Measurements from ENCODE around the gene S100A10. TPM values are rescaled to one million over a fixed set of nuclear protein-coding genes. Genes with fewer than 3 reads are reported as not detected.

The S100A10 gene
- polyA plus RNA-seq, 1 experiment = 40.3 TPM

DNA sequence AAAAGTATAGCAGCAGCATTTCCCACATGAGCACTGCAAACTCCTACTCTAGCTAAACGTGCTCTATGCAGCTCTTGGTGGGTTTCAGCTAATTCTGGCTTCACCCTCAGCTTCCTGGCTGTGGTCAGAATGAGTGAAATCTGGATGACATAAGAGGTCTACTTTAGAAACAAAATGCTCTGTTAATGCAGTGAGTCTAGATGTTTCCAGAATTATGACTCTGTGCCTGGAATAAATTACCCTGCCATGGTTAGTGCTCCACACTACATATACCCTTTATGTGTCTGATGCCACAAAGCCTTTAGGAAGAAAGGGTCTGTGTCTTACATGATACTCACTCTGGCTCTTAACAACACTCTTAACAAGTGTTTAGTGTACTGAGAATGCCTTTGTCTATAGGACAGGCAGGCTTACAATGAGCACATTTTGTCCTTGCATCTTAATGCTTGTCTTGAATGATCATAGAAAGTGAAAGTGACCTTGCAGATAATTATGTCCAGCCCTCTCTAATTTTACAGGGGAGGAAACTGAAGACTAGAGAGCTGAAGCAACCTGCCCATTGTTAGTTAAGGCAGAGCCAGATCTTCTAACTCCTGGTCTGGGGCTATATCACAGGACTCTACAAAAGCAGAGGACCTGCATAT, 9.2 kb downstream of the S100A10 start:
- ChIA-PET CTCF (interaction anchor here (1.8 to 15.0 kb wide), 3 partner anchors 8 to 38 kb away, joined by 5 to 137 read pairs (median 29); no protein-coding TSS in a partner anchor), POLR2A (no interaction called here)
- Histone ChIP-seq H3K27me3 (ENCODE audit: control insufficient read depth, insufficient read depth, low read length) (no peaks in the 10 kb centered on the region), H3K36me3 (ENCODE audit: control insufficient read depth, insufficient read depth, low read length) (peaks cover 15% of the 10 kb centered on the region), H3K4me3 (ENCODE audit: low read depth, low read length) (no peak overlapping the region)
- TF ChIP-seq, protein P1, sequence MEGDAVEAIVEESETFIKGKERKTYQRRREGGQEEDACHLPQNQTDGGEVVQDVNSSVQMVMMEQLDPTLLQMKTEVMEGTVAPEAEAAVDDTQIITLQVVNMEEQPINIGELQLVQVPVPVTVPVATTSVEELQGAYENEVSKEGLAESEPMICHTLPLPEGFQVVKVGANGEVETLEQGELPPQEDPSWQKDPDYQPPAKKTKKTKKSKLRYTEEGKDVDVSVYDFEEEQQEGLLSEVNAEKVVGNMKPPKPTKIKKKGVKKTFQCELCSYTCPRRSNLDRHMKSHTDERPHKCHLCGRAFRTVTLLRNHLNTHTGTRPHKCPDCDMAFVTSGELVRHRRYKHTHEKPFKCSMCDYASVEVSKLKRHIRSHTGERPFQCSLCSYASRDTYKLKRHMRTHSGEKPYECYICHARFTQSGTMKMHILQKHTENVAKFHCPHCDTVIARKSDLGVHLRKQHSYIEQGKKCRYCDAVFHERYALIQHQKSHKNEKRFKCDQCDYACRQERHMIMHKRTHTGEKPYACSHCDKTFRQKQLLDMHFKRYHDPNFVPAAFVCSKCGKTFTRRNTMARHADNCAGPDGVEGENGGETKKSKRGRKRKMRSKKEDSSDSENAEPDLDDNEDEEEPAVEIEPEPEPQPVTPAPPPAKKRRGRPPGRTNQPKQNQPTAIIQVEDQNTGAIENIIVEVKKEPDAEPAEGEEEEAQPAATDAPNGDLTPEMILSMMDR (IDR thresholded peaks at IDR 0.05; ENCODE audit: insufficient read depth, low read depth, low read length) = no peak
- no peak for DNase-seq (ENCODE audit: low read depth)

DNA sequence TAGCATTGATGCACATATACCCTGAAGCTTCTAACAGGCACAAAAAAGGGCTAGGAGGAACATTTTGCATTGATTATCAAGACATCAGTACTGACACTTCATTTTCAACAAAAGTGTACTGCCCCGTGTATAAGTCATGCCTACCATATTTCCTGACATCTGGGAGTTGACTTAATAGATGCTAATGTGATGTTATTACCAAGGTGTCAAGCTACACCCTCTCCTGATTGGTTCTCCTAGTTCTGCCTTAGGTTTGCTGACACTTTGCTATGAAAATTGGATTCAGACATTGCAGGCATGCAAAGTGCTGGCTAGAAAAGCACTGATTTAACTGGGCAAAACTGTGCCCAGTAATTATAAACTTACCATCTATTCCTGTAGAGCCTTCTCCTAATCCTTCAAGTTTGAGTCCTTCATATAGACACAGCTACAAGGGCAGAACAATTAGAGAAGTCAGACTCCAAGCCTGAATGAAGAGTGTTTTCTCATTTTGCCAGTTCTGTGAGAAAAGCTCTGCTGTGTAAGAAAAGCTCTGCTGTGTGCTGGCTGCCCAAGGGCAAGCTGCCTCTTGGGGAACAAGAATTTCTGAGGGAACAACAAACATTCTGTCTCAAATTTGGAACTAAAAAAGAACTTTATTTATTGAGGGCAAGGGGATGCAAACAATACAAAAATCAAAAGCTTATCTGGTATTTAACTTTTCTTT, 11.2 kb downstream of the S100A10 start:
- Histone ChIP-seq H3K27me3 (ENCODE audit: control insufficient read depth, insufficient read depth, low read length) (no peaks in the 10 kb centered on the region), H3K36me3 (ENCODE audit: control insufficient read depth, insufficient read depth, low read length) (peaks cover 15% of the 10 kb centered on the region), H3K4me3 (ENCODE audit: low read depth, low read length) (no peak overlapping the region)
- ChIA-PET POLR2A (no interaction called here), CTCF (interaction anchor here (0.6 to 15.0 kb wide), 4 partner anchors 14 to 36 kb away, joined by 3 to 137 read pairs (median 6); no protein-coding TSS in a partner anchor)
- no peak for DNase-seq (ENCODE audit: low read depth)
- TF ChIP-seq, protein P1 (IDR thresholded peaks at IDR 0.05; ENCODE audit: insufficient read depth, low read depth, low read length) = no peak

DNA sequence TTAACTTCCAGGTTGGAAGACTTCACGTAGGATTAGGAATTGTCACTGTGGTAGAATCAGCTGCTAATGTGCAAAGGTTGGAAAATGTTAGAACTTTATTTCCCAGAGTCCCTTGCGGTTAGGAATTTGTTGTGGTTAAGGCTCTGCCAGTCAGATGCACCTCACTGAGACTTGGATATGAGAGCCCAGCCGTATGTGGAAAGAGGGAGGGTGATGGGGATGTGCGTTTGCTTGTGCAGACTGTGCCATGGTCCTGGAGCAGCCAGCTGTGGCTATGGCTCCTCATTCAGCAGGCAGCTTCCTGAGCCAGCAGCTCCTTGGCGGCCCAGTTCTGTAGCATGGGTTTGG, 12.5 kb downstream of the S100A10 start:
- ChIA-PET CTCF (interaction anchor here (2.3 to 15.0 kb wide), 3 partner anchors 12 to 19 kb away, joined by 8 to 137 read pairs (median 11); no protein-coding TSS in a partner anchor), POLR2A (no interaction called here)
- Histone ChIP-seq H3K27me3 (ENCODE audit: control insufficient read depth, insufficient read depth, low read length) (no peaks in the 10 kb centered on the region), H3K36me3 (ENCODE audit: control insufficient read depth, insufficient read depth, low read length) (peaks cover 15% of the 10 kb centered on the region), H3K4me3 (ENCODE audit: low read depth, low read length) (no peak overlapping the region)
- DNase-seq (ENCODE audit: low read depth) = no peak
- TF ChIP-seq, protein P1 (IDR thresholded peaks at IDR 0.05; ENCODE audit: insufficient read depth, low read depth, low read length) = no peak

DNA sequence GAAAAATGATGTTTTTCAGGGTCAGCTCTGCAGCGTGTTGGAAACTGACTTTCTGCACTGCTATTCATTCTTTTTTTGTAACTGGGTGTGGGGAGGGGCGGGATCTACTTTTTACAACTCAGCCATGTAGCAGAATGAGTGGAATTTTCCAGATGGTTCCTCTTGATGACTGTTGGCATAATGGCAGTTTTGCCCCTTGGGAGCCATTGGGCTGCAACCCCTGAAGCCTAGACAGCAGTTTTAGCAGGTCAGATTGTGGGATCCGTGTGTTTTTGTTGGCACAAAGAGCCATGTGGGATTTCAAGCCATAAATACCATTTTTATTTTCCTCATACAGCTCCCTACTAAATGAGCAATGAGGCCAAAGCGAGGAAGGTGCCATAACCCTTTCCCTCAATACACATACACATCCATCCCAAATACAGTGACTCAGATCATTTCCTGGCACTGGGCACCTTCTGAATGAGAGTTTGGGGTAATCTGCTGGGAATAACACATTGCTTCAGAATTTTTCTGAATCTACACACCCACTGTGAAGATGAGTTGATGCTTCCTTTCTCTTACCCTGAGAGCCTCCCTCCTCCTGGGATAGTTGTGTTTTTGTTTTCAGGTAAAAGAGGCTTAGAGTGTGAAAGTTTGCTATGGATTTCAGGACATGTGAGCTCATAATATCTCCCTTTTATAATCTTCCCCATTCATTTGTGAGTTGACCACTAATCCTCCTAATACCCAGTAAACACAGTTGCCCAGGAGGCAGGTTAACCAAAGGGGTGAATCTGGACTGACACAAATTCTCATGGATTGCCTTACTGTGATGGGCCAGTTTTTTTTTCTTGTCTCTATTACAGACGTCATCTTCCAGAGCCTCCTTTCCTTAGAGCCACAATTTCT, 13.1 kb downstream of the S100A10 start:
- no peak overlapping the region for H3K4me3 ChIP-seq (ENCODE audit: low read depth, low read length)
- peak; percentile 39 for DNase-seq (ENCODE audit: low read depth)
- peaks cover 15% of the 10 kb centered on the region for H3K36me3 ChIP-seq (ENCODE audit: control insufficient read depth, insufficient read depth, low read length)
- TF ChIP-seq, protein P1 (IDR thresholded peaks at IDR 0.05; ENCODE audit: insufficient read depth, low read depth, low read length) = no peak
- ChIA-PET CTCF (interaction anchor here (1.1 to 15.0 kb wide), 4 partner anchors 9 to 20 kb away, joined by 3 to 137 read pairs (median 10); no protein-coding TSS in a partner anchor), POLR2A (no interaction called here)
- H3K27me3 ChIP-seq (ENCODE audit: control insufficient read depth, insufficient read depth, low read length) = no peaks in the 10 kb centered on the region

All from BJ (cell line).